HG02798 (cell line): ENCODE measurements around the gene FOXA3.

Experiments used
- ATAC-seq: cut with Tn5 transposase; IDR thresholded peaks from one replicate; pipeline ENCODE4 v1.9.1; 2021; ENCODE audit warnings: mild to moderate bottlenecking; ENCODE audit not compliant: unreplicated experiment, poor library complexity

The FOXA3 gene

DNA sequence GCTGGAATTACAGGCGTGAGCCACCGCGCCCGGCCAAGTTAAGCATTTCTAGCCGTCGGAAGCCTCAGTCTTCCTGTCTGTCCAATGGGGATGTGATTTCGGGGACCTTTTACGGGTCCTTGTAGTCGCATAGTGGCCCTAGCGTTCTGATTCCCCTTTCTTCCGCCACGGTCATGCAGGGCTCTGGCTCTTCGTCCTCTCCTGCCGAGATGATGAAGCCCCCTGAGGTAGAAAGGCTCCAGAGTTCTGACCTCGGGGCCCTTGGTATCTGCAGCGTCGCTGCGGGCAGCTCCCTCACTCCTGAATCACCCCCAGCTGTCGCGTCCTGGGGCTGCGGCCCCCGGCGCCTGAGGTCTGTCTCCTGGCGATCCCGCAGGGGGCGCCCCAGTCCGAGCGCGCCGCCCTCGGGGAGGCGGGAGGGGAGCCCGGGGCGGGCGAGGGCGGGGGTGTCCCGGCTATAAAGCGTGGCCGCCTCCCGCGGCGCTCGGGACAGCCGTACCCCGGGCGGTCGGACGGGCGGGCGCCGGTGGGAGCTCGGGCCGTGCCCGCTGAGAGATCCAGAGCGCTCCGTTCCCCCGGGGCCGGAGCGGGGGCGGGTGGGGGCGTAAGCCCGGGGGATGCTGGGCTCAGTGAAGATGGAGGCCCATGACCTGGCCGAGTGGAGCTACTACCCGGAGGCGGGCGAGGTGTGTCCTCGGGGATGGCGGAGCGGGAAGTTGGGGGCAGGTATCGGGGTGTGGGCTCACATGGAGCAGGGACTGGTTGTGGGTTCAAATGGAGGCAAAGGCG lies at the start of gene FOXA3:
FOXA3 (plus strand) TSS at position 487 of the 789 bp plus-strand sequence; CDS start at position 618, 131 bp downstream.
- peak; percentile 37 for ATAC-seq

DNA sequence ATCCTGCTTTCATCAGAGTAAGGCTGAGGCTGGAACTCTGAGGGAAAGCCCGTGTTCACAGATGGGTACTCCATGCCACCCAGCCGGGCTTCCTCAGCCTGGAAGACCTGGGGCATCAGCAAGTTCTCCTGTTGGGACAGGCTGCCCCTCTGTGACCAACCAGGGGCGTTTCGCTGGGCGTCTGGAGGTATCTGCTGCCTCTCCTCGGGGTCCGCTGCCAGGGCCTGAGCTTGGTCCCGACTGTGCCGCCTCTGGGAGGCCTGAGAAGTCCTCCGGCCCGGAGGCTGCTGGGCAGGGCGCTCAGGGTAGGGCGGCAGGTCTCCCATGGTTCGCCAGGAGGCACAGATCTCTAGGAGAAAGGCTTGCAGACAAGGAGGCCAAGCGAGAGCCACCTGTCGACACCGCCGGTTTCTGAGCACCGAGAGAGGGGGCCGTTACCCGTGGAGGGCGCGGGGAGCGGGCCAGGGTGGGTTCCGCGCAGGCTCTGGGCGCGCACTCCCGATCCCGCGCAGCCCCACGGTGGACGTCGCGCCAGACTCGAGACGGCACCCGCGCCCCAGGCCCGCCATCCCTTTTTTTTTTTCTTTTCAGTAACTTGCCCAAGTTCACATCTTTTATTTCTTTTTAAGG lies 49.2 kb upstream of the FOXA3 start, which contains the start of gene RSPH6A:
RSPH6A (minus strand) TSS at position 458 of the 630 bp plus-strand sequence; CDS start at position 326, 132 bp downstream.
- ATAC-seq: no peak

DNA sequence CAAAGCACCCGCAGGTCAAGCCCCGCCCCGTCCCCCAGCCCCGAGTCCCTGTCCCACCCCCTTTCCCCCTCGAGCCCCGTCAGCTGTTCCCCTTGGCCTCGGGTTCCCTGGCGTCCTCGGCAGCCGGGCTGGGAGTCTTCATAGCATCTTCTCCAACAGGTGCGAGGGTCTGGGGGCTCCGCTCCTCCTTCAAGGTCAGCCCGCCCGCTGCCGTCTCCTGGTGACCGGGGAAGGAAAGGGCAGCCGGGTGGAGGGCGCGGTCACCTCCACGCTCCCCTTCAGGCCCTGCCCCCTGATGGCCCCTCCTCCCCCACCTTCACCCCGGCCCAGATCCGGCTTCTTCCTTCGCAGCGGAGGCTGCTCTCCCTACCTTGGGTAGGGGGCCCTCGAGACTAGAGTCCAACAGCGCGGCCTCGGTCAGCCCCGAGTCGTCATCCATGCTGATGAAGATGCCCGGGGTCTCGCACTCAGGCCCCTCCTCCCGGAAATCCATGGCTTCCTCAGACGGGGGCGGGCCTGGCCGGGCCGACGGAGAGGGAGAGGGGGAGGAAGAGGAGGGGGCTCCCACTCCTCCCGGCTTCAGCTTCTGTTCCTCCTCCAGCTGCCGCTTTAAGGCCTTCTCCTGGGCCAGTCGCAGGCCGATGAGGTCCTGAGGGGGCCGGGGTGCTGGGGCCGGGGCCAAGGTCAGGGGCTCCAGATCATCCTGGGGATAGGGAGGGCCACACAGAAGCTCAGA lies 48.5 kb upstream of the FOXA3 start:
- ATAC-seq: no peak

DNA sequence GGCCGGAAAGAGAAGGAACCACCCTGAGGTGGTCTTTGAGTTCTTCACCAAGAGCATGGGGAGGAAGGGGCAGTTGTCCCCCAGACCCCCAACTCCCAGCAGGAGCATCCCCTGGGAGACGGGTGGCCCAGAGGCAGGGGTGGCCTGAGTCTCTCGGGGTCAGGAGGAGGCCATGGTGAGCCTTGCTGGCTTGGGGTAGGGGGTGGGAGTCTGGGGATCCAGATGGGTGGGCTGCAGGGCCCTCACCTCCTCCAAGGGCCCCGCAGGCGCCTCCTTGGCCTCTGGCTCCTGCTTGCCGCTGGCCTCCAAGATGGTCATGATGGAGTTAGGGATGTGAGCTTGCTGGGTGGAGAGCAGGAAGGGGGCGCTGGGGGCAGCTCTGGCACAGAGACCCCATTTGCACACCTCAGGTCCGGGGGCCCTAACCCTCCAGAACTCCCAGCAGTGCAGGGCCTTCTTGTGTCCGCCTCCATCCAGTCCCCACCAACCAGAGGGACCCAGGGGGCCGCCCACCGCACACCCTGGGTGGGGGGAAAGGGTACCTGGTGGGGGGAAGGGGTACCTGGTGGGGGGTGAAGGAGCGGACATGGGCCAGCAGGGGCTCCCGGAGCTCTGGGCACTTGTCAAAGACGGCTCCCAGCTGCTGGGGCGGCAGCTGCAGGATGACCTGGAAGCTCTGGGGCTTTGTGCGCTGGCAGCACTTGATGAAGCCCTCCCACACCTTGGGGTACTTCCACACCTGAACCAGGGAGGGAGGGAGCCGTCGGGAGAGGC lies 47.7 kb upstream of the FOXA3 start:
- ATAC-seq: no peak

DNA sequence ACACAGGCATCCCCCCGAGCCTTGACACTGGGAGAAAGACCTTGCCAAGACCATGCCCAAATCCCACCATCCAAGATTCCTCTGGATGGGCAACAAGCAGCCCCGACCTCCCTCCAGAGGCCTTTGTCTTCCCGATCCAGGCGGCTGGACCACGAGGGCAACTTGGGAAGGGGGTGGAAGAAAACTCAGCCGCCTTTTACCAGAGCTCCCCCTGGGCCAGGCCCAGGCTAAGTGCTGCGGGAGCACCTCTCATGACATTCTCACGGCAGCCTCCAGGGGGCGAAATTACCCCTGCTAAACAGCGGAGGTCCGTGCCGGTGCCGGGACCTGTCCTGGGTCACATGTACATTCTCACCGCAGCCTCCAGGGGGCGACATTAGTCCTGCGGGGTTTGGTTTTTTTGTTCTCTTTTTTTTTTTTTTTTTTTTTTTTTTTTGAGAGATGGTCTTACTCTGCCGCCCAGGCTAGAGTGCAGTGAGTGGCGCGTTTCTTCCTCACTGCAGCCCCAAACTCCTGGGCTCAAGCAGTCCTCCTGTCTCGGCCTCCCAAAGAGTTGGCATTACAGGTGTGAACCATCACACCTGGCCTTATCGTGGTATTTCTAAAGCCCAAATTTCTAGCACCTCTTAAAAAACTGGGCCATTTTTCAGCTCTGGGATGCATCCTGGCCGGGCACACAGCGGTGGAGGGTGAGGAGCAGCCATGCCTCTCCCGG lies 47.0 kb upstream of the FOXA3 start:
- ATAC-seq: peak; percentile 89

DNA sequence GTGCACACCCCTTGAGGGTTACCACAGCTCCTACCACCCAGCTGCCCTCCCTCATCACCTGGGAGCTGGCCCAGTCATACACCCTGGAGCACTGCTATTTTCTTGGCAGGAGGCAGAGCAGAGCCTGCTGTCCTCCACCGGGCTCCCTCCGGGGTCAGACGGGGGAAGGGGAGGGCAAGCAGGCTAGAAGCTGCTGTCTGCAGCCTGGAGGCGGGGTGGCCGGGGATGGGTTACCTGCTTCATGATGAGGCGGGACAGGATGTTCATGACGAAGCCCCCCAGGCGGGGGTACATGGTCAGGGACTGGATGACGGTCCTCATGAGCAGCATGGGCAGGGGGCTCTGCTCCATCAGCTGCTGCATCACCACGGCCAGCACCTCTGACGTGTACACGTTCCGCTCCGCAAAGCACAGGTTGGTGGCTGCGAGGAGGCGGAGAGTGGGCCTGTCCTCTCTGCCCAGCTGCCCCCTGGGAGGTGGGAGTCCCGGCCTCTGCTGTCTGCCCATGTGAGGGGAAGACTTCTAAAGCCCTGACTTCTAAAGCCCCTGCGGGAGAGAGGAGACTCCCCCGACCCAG lies 46.3 kb upstream of the FOXA3 start:
- peak; percentile 11 for ATAC-seq

DNA sequence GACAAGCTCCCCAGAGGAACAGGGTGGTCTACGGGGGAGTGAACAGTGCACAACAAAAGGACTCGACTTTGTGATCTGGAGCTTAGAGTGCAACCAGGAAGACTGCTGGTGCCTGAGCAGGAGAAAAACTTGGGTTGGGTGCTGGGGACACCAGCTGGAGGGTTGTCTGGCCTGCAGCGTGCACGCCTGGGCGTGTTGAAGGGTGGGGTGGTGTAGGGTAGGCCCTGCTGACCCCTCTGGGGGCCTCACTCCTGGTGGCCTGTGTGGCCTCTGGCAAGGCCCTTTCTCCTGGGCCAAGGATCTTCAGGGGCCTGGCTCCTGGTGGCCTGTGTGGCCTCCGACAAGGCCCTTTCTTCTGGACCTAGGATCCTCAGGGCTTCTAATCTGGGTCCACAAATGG lies 44.4 kb upstream of the FOXA3 start:
- ATAC-seq: no peak

DNA sequence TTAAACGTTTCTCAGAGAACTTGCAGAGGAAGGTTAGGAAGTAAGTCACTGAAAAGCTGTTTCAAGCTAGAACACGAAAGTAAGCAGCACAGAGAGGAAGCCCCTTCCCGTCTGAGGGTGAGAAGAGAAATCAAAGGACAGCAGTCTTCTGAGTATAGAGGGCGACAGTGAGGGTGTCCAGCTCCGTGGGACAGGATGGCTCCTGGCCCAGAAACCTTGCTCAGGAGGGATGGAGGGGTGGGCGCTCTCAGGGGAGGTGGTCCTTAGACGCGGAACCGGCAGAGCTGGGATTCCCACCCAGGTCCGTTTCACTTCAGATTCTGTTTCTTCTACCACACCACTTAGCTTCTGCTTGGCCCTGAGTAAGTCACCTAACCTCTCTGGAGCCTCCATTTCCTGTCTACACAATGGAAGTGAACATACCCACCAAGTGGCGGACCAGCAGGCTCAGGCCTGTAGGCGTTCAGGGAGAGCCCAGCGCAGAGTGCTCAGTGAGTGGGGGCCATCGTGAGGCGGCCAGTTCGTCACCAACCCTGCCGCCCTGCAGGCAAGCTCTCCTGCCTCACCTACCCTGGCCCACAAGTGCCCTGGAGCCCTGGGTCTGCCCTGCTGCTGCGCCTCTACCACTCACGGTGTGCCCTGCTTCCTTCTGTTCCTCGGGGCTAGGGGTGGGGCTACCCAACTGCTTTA lies 43.6 kb upstream of the FOXA3 start:
- ATAC-seq: no peak

DNA sequence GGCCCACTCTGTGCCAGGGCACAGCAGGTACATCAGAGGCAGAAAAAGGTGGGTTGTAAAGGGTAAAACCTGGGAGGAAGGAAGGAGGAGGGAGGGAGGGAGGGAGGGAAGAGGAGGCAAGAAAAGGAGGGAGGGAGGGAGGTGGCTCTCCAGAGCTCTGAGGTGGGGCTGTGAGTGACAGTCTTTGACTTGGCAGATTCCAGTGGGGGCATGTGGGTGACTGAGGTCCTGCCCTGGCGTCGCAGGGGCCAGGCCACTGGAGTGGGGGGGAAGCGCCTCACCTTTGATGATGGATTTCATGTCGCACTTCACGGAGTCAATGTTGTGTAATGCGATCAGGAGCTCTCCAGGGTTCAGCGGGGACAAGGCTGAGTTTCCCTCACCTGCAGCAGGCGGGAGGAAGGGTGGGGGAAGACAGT lies 43.0 kb upstream of the FOXA3 start:
- no peak for ATAC-seq

DNA sequence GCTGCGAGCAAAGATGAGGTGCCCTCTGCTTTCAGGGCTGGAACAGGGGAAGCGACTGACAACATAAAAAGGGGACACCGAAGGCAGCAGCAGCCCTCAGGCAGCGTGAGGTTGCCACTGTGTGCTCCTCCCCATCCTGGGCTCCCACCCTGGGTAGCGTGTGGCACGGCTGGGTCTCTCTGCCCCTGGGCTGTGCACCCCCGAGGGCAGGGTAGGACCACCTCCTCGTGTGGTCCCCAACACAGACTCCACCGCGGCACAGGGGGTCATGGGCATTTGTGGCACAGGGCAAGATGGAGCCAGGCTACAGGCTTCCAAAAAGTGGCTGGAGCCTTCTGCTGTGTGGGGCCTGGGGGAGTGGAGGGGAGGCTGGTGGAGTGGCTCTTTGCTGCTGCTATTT lies 42.6 kb upstream of the FOXA3 start:
- no peak for ATAC-seq

DNA sequence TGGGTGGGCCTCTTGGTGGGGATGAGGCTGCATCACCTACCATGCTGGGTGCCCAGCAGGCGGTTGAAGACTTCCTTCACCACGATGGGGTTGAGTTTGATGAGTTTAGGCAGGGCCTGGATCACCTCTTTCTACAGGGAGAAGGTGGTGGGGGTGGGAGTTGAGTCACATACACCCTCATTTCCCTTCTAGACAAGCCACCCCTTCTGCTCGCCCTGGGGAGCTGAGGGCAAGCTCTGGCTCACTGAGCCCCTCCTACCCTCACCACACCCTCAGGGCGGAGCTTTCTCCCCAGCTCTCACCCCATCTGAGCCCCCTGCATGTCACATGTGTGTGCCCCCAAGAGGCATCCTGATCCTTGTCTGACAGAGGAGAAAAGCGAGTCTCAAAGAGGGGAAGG lies 41.4 kb upstream of the FOXA3 start:
- no peak for ATAC-seq

DNA sequence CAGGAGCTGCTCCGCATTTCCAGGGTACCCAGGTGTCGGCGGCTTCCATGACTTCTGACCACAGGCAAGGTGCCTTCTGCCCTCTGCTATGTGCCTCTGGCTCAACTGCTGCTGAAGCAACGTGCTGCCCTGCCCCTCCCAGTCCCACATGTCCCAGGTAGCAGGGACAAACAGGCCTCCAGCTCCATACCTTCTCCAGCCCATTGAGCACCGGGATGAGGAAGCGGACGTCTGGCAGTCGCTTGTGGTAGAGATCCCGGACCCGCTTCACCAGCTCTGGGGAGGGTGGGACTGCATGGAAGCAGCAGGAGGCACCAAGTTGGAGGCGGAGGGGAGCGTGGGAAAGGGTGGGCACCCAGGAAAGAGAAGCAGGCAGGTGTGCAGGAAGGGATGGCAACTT lies 40.9 kb upstream of the FOXA3 start:
- ATAC-seq: no peak

DNA sequence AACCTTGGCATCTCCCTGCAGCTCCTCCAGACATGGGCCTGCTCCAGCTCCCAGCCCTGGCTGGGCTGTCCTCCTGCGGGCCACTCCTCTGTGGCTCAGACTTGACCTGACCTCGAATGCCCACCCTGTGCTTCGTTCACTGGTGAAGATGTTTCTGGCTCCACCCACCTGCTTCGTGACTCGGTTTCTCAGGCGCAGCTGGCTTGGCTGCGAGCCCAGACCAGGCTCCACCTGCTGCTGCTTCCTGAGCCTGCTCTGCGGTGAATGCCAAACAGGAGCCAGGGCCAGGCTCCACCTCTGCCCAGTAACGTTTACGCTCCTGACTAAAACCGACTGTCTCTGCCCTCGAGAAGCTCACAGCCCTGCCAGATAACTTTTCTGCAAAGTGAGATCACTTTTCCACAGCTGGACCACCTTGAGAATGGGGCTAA lies 40.1 kb upstream of the FOXA3 start:
- no peak for ATAC-seq

DNA sequence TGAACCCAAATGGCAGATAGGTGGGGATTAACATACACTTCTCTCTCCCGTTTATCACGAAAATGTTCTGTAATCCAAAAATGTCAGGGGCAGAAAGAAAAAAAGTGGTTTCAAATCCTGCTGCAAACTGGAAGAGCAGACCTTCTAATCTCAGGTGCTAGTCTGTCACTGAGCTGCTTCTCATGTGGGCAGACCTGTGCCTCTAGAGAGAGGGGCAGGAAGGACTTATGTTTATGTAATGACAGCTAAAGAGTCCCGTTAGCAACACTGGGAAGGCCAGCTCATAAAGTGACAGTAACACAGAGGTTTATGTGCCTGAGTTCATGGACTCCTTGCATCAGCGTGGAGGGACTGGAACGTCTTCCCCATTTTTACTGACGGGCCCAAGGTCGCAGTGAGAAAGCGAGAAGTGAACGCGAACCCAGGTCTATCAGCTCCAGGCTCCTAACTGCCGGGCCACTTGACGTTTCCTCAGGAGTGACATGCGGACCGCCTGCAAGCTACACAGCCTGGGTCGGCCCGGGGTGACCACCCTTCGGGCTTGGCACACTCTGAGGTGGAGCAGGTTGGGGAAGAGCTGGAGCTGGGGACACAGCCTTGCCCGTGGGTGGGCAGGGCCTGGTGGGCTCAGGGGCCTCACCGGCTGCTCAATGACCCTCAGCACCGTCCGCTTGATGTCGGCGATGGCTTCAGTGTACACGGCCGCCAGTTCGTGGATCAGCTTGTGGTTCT lies 39.4 kb upstream of the FOXA3 start:
- no peak for ATAC-seq

DNA sequence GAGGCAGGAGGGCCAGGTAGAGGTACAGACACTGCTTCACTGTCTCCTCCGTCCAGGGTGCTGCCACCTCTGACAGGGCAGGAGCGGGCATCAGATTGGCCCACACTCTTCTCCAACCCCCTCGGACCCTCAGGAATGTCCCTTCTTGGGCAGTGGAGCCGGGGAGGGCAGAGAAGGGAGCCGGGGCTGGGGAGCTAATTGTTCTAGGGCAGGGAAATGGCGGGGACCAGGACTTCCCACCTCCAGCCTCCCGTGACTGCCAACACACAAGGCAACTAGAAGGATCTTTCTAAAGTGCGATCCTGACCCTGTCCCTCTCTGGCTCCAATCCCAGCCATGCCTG lies 38.9 kb upstream of the FOXA3 start:
- no peak for ATAC-seq

DNA sequence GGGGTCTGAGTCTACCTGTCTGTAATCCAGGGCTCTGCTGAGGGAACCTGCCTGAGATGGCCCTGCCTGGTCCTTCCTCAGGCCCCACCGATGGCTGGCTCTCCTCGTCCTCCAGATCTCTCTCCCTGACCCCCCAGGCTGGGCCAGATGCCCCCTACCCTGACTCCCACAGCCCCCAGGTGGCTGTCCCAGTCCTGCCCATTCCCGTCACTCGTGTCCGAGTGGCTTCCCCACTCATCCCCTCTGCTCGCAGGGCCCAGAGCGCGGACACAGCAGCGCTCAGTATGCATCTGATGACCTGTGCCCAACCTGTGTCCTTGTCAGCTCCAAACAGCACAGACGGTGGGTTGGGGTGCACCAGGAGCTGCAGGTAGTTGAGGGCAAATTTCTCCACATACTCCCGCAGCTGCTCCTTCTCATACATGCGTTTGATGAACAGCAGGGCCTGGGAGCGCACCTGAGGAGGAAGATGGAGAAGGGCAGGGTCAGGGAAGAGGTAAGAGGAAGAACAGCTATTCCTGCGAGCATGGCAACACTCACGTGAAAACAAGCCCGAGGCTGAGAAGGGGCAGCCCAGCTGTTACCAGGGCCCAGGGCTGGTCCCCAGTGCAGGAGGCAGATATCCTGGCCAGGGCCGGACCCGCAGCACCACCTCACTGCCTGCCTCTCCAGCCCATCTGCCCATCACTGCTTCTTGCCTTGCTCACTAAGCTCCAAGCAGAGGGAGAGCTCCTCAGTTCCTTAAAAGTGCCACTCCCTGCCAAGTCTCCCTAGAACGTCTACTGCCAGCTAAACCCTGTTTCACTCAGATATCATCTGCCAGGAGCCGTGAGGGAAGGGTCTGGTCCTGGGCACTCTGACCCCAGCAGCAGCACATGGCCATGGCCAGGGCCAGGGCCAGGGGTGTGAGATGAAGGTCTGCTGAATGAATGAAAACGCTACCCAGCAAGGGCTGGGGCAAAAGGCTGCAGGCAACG lies 37.9 kb upstream of the FOXA3 start:
- ATAC-seq: no peak

DNA sequence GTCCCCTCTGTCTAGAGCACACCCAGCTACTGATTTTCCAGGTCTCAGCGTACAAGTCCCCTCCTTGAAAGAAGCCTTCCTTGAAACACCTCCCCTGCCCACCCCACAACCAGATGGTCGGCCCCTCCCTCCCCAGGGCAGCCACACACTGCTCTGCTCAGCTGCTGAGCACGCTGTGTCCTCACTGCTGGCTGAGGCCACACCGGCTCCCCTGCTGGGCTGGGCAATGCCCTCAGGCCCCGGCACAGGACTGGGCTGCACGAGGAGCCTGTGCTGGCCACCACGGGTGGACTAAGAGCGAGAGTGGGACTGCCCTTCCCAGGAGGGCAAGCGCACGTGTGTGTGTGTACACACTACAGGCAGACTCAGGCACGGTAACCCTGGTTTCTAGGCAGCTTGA lies 37.2 kb upstream of the FOXA3 start:
- no peak for ATAC-seq
